GM12878 (cell line): ENCODE data around the gene UBE2G2. TPM values are rescaled to one million over a fixed set of nuclear protein-coding genes. Genes with fewer than 3 reads are reported as not detected.

Source experiments
- ATAC-seq: fragments of 200-7000 bp; cut with Tn5 transposase; 3 replicates; pipeline ENCODE4 v1.9.1; 2020; ENCODE audit warnings: mild to moderate bottlenecking, moderate library complexity
- BruUV-seq: library from RNA; stranded (reverse); fragments of 400-500 nt; replicated peaks from 2 replicates; lab custom pipeline; 2021; lab: Mats Ljungman, UMichigan
- CTCF ChIA-PET: fragments of 300-600 bp; sonication (Branson Sonifier 250); formaldehyde crosslinking; extraction: SDS; loops from one replicate; lab custom pipeline; 2021; ENCODE audit warnings: inconsistent platforms; lab: Yijun Ruan, JAX
- POLR2A ChIA-PET: fragments of 350-600 bp; formaldehyde crosslinking; extraction: SDS; loops from one replicate; lab custom pipeline; 2021; ENCODE audit warnings: inconsistent platforms; lab: Charles Lee
- RAD21 ChIA-PET: fragments of 300-600 bp; sonication (Branson Sonifier 250); formaldehyde crosslinking; loops from one replicate; lab custom pipeline; 2023; ENCODE audit warnings: antibody characterized with exemption; ENCODE audit not compliant: unreplicated experiment; lab: Charles Lee
- SMC1A ChIA-PET: fragments of 300-600 bp; sonication (Branson Sonifier 250); formaldehyde crosslinking; loops from one replicate; lab custom pipeline; 2023; ENCODE audit not compliant: unreplicated experiment, uncharacterized antibody; lab: Charles Lee
- DNase-seq: peaks from one replicate; pipeline ENCODE4 v3.0.0-alpha.2; 2011; ENCODE audit warnings: low read depth, low spot score
- FAIRE-seq: peaks from 3 replicates; lab custom pipeline; 2011; peaks lifted over from hg19 to GRCh38; lab: Jason Lieb, UNC
- H2AFZ ChIP-seq: 2 replicates; pipeline ENCODE4 v1.6.0; 2011; ENCODE audit warnings: low read depth, low read length, control low read depth; ENCODE audit not compliant: control insufficient read depth
- H3K27ac ChIP-seq: 2 replicates; pipeline ENCODE4 v1.5.1; 2011; ENCODE audit warnings: control low read depth; ENCODE audit not compliant: control insufficient read depth, insufficient read depth
- H3K27me3 ChIP-seq, 2 experiments: replicated peaks in 1 of 2; 2 replicates each; pipeline versions ENCODE4 v1.6.0 to v1.6.1; 2011; ENCODE audit warnings: low read length in 1 of 2; ENCODE audit not compliant: control insufficient read depth in 2 of 2, insufficient read depth in 2 of 2
- H3K36me3 ChIP-seq, 2 experiments: 2 replicates each; pipeline ENCODE4 v1.5.1; 2011; ENCODE audit warnings: low read length in 1 of 2; ENCODE audit not compliant: control insufficient read depth in 2 of 2, insufficient read depth in 2 of 2
- H3K4me1 ChIP-seq: 2 replicates; pipeline ENCODE4 v1.6.1; 2011; ENCODE audit warnings: mild to moderate bottlenecking, low read length, moderate library complexity, mixed read lengths; ENCODE audit not compliant: control insufficient read depth, insufficient read depth
- H3K4me2 ChIP-seq: 2 replicates; pipeline ENCODE4 v1.6.0; 2011; ENCODE audit warnings: control low read depth; ENCODE audit not compliant: control insufficient read depth, insufficient read depth
- H3K4me3 ChIP-seq: fragments of 200-600 bp; sonication (generic); 2 replicates; pipeline ENCODE4 v1.5.1; 2016
- H3K79me2 ChIP-seq: 2 replicates; pipeline ENCODE4 v1.6.0; 2011; ENCODE audit warnings: low read length; ENCODE audit not compliant: control insufficient read depth, insufficient read depth
- H3K9ac ChIP-seq: 2 replicates; pipeline ENCODE4 v1.8.0; 2011; ENCODE audit warnings: low read length, control low read depth, mixed read lengths; ENCODE audit not compliant: control insufficient read depth, insufficient read depth
- H3K9me3 ChIP-seq: replicated peaks from 3 replicates; pipeline ENCODE4 v1.5.1; 2011; ENCODE audit warnings: mild to moderate bottlenecking, low read length; ENCODE audit not compliant: control insufficient read depth, insufficient read depth
- H4K20me1 ChIP-seq: 2 replicates; pipeline ENCODE4 v1.6.0; 2011; ENCODE audit not compliant: control insufficient read depth, insufficient read depth
- CBFB ChIP-seq: IDR thresholded peaks from 2 replicates; pipeline ENCODE4 v1.6.1; 2016; ENCODE audit warnings: antibody characterized with exemption, low read depth
- CREM ChIP-seq: IDR thresholded peaks from 2 replicates; pipeline ENCODE4 v1.6.1; 2014; ENCODE audit warnings: antibody characterized with exemption, low read depth
- NR2F1 ChIP-seq: fragments of 450-650 bp; conservative IDR thresholded peaks from 2 replicates; pipeline ENCODE4 v1.6.1; 2017; ENCODE audit warnings: mild to moderate bottlenecking
- REST ChIP-seq: IDR thresholded peaks from 2 replicates; pipeline ENCODE4 v1.6.1; 2012; ENCODE audit warnings: mild to moderate bottlenecking, low read depth, low read length
- SIN3A ChIP-seq: IDR thresholded peaks from 2 replicates; pipeline ENCODE4 v1.6.1; 2012; ENCODE audit warnings: low read depth, low read length, improper control_type of control experiment
- SMC3 ChIP-seq: IDR thresholded peaks from 2 replicates; pipeline ENCODE4 v1.6.1; 2011; ENCODE audit warnings: low read length, improper control_type of control experiment, borderline replicate concordance
- SP1 ChIP-seq: IDR thresholded peaks from one replicate; pipeline ENCODE4 v1.6.1; 2011; ENCODE audit warnings: low read depth, low read length
- TCF7 ChIP-seq: IDR thresholded peaks from 2 replicates; pipeline ENCODE4 v1.6.1; 2014; ENCODE audit warnings: antibody characterized with exemption, borderline replicate concordance
- ZNF217 ChIP-seq: fragments of 450-650 bp; IDR thresholded peaks from 2 replicates; pipeline ENCODE4 v1.6.1; 2017; ENCODE audit warnings: antibody characterized with exemption, mild to moderate bottlenecking
- ZZZ3 ChIP-seq: IDR thresholded peaks from 2 replicates; pipeline ENCODE4 v1.6.1; 2011; ENCODE audit warnings: low read depth; ENCODE audit not compliant: control insufficient read depth, insufficient read length
- WGBS: methylation state at CpG from one replicate; pipeline ENCODE4 v1.1.6; 2016; ENCODE audit warnings: low lambda C conversion rate; ENCODE audit not compliant: insufficient replicate concordance, insufficient coverage; ENCODE audit errors: missing lambda C conversion rate; 5-methylcytosine and 5-hydroxymethylcytosine counted together
- in situ Hi-C: fragments of 300-500 bp; cut with MboI; formaldehyde crosslinking; loops from 9 replicates; pipeline ENCODE4 v1.14.3; 2018; ENCODE audit warnings: mixed read lengths
- intact Hi-C: fragments of 100-400 bp; cut with micrococcal nuclease; formaldehyde crosslinking; loops from one replicate; pipeline ENCODE4 v1.14.2; 2022; ENCODE audit not compliant: unreplicated experiment
- polyA plus RNA-seq, 11 experiments: library from polyadenylated mRNA; depleted of rRNA in 4 of 11; unstranded in 6 of 11; stranded (reverse) in 5 of 11; fragments of >200 nt; fragmentation: Nextera tagmentation in 4 of 11; fragmentation: Illumina TruSeq in 1 of 11; extraction: Ambion mirVana in 4 of 11; extraction: Trizol in 1 of 11; gene quantifications; 1 replicate in 1 of 11; 2 replicates in 10 of 11; pipeline versions ENCODE4 v1.2.1 to v1.2.3, GENCODE V29; 2011 to 2016; ENCODE audit warnings: inconsistent platforms in 2 of 11, missing spikeins in 2 of 11, low read depth in 1 of 11
- total RNA-seq, 4 experiments: library from RNA; depleted of rRNA in 3 of 4; stranded (reverse); fragments of >200 nt in 3 of 4; fragmentation: Illumina TruSeq in 1 of 4; extraction: Trizol in 1 of 4; gene quantifications; 2 replicates each; pipeline versions ENCODE4 v1.2.1 to v1.2.3, GENCODE V29; 2013 to 2021
- TF ChIP-seq, protein P1 (sequence below): fragments of 450-650 bp; IDR thresholded peaks from 2 replicates; pipeline ENCODE4 v1.6.1; 2016; ENCODE audit warnings: mild to moderate bottlenecking
- TF ChIP-seq, protein P2 (sequence below): fragments of 450-650 bp; IDR thresholded peaks from 2 replicates; pipeline ENCODE4 v1.6.1; 2017; ENCODE audit warnings: borderline replicate concordance
- TF ChIP-seq, protein P3 (sequence below): fragments of 450-650 bp; IDR thresholded peaks from 2 replicates; pipeline ENCODE4 v1.6.1; 2017; ENCODE audit warnings: mild to moderate bottlenecking

The UBE2G2 gene
- total and polyA plus RNA-seq, 10 of the 15 experiments (the other 5 are each of a cell fraction or from before 2014, with no cell fraction given): 27.0 to 139 (median 75.9) TPM

DNA sequence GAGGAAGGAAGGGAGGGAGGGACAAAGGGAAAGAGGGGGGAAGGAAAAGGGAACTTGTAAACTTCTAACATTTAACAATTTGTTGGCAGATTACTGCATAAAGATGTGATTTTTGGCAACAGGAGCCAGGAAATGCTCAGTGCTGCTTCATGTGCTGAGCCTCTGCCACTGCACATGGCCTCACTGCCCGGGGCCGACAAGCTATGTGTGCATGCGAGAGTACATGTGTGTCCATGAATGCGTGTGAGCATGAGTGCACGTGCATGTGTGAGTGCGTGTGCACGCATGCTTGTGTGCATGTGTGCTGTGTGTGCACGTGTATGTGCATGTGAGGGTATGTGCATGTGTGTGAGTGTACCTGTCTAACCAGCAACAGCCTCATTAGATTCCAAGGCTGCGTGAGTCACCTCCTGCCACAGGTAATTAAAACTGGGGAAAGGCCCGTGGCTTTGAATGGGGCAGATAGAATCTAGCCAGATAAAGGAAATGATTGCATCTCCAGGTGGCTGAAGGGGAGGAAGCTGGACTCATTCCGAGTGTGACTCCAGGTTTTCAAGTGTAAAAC, 48.9 kb downstream of the UBE2G2 start (continued):
- TF ChIP-seq, protein P1, sequence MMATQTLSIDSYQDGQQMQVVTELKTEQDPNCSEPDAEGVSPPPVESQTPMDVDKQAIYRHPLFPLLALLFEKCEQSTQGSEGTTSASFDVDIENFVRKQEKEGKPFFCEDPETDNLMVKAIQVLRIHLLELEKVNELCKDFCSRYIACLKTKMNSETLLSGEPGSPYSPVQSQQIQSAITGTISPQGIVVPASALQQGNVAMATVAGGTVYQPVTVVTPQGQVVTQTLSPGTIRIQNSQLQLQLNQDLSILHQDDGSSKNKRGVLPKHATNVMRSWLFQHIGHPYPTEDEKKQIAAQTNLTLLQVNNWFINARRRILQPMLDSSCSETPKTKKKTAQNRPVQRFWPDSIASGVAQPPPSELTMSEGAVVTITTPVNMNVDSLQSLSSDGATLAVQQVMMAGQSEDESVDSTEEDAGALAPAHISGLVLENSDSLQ: no peak
- no peak for TF ChIP-seq SP1
- no peak for TF ChIP-seq NR2F1
- no peak for TF ChIP-seq ZNF217
- no peak for TF ChIP-seq TCF7
- TF ChIP-seq, all 136 proteins: peak for 0

DNA sequence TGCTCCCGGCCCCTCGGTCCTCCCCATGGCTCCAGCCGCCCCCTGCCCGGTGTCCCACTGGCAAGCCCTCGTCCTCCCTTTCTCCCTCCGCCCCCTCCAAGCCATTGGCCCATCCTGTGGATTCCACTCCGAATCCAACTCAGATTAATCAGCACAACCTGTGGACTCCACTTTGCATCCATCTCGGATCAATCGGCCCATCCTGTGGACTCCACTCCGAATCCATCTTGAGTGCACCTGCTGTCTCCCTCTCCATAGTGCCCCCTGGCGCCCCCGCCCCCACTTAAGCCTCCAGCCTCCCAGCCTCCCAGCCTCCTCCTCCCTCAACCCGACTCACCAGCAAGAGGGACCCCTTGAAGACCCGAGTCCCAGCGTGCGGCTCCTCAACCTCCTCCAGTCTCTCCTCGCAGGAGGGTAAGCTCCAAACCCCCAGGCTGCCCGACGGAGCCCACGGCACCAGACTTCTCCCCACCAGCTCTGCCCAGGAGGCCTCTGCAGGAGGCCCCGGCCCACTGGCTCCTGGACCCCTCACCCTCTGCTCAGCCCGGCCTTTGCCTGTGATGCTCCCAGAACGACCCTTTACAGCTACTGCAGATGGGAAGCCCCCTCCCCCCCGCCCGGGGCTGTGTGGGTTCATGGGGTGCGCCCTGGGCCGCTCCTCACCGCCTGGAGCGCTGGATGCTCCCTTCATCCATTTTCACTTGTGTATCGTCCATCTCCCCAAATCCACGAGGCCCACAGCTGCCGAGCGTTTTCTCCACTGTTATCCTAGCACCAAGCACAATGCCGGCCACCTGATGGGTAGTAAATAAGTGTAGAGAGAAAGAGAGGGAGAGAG, 49.6 kb downstream of the UBE2G2 start:
- RAD21 ChIA-PET: no interaction called here
- Histone ChIP-seq H2AFZ (no peak overlapping the region), H3K4me3 (no peak overlapping the region), H3K79me2 (no peaks in the 10 kb centered on the region), H3K9ac (no peak overlapping the region), H3K27me3 (no peaks in the 10 kb centered on the region), H3K27ac (no peak overlapping the region), H3K9me3 (no peaks in the 10 kb centered on the region; the same call in 2 of the 3 replicates), H3K36me3 (no peaks in the 10 kb centered on the region), H3K4me1 (no peaks in the 10 kb centered on the region), H3K4me2 (no peak overlapping the region), H4K20me1 (no peaks in the 10 kb centered on the region)
- POLR2A ChIA-PET: no interaction called here
- intact Hi-C loops: no loop called here
- 42% methylated on average over 23 of the region's 34 CpGs for WGBS
- SMC1A ChIA-PET: no interaction called here
- no peak for DNase-seq
- in situ Hi-C loops: no loop called here
- CTCF ChIA-PET: no interaction called here
- BruUV-seq: no TSS peak
- ATAC-seq: no peak
- no peak for FAIRE-seq
- TF ChIP-seq CBFB (no peak), SMC3 (no peak), SIN3A (no peak), REST (no peak), ZZZ3 (no peak), CREM (no peak)
- TF ChIP-seq, protein P2, sequence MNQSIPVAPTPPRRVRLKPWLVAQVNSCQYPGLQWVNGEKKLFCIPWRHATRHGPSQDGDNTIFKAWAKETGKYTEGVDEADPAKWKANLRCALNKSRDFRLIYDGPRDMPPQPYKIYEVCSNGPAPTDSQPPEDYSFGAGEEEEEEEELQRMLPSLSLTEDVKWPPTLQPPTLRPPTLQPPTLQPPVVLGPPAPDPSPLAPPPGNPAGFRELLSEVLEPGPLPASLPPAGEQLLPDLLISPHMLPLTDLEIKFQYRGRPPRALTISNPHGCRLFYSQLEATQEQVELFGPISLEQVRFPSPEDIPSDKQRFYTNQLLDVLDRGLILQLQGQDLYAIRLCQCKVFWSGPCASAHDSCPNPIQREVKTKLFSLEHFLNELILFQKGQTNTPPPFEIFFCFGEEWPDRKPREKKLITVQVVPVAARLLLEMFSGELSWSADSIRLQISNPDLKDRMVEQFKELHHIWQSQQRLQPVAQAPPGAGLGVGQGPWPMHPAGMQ: no peak
- TF ChIP-seq, protein P3, sequence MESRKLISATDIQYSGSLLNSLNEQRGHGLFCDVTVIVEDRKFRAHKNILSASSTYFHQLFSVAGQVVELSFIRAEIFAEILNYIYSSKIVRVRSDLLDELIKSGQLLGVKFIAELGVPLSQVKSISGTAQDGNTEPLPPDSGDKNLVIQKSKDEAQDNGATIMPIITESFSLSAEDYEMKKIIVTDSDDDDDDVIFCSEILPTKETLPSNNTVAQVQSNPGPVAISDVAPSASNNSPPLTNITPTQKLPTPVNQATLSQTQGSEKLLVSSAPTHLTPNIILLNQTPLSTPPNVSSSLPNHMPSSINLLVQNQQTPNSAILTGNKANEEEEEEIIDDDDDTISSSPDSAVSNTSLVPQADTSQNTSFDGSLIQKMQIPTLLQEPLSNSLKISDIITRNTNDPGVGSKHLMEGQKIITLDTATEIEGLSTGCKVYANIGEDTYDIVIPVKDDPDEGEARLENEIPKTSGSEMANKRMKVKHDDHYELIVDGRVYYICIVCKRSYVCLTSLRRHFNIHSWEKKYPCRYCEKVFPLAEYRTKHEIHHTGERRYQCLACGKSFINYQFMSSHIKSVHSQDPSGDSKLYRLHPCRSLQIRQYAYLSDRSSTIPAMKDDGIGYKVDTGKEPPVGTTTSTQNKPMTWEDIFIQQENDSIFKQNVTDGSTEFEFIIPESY: no peak
